A549 (cell line): ENCODE results near the gene RPL27A. TPM values are rescaled to one million over a fixed set of nuclear protein-coding genes. Genes with fewer than 3 reads are reported as not detected.

Source experiments
- EHF ChIP-seq: fragments of 250-450 bp; sonication (Bioruptor Pico); IDR thresholded peaks from 2 replicates; pipeline ENCODE4 v1.5.0; 2020; ENCODE audit warnings: mild to moderate bottlenecking
- ESRRA ChIP-seq: fragments of 150-350 bp; IDR thresholded peaks from 2 replicates; pipeline ENCODE4 v1.6.1; 2014; ENCODE audit warnings: mild to moderate bottlenecking, low read length, borderline replicate concordance
- FOSB ChIP-seq: fragments of 250-450 bp; sonication (Bioruptor Pico); IDR thresholded peaks from 2 replicates; pipeline ENCODE4 v1.5.0; 2020; ENCODE audit warnings: mild to moderate bottlenecking, moderate library complexity
- HDAC2 ChIP-seq: fragments of 200-600 bp; sonication (generic); IDR thresholded peaks from 2 replicates; pipeline ENCODE4 v1.6.1; 2016
- HEYL ChIP-seq: fragments of 250-450 bp; sonication (Bioruptor Pico); IDR thresholded peaks from 2 replicates; pipeline ENCODE4 v1.8.0; 2021; ENCODE audit warnings: mild to moderate bottlenecking, moderate library complexity
- HOXA7 ChIP-seq: fragments of 250-450 bp; sonication (Bioruptor Pico); IDR thresholded peaks from 2 replicates; pipeline ENCODE4 v1.5.0; 2020; ENCODE audit warnings: mild to moderate bottlenecking, moderate library complexity
- HOXB13 ChIP-seq: fragments of 250-450 bp; sonication (Bioruptor Pico); IDR thresholded peaks from 2 replicates; pipeline ENCODE4 v1.5.0; 2020; ENCODE audit warnings: low read depth, mild to moderate bottlenecking, moderate library complexity
- HOXB5 ChIP-seq: fragments of 250-450 bp; sonication (Bioruptor Pico); IDR thresholded peaks from 2 replicates; pipeline ENCODE4 v1.5.0; 2020; ENCODE audit warnings: mild to moderate bottlenecking, moderate library complexity
- MAZ ChIP-seq: fragments of 150-350 bp; IDR thresholded peaks from 2 replicates; pipeline ENCODE4 v1.6.1; 2014; ENCODE audit warnings: antibody characterized with exemption, low read depth, low read length, borderline replicate concordance
- NFE2L2 ChIP-seq: fragments of 150-350 bp; conservative IDR thresholded peaks from 2 replicates; pipeline ENCODE4 v1.6.1; 2014; ENCODE audit warnings: low read length
- NPAS2 ChIP-seq: fragments of 250-450 bp; sonication (Bioruptor Pico); IDR thresholded peaks from 2 replicates; pipeline ENCODE4 v1.8.0; 2022; ENCODE audit warnings: mild to moderate bottlenecking, moderate library complexity, borderline replicate concordance
- NR3C1 ChIP-seq: fragments of >200 bp; sonication (Bioruptor Twin); formaldehyde crosslinking; IDR thresholded peaks from 3 replicates; pipeline ENCODE4 v1.6.1; 2017
- PHF8 ChIP-seq: fragments of 200-600 bp; sonication (generic); IDR thresholded peaks from 2 replicates; pipeline ENCODE4 v1.6.1; 2016; ENCODE audit warnings: low read depth, mild to moderate bottlenecking, antibody characterized with exemption, moderate library complexity, borderline replicate concordance
- RAD21 ChIP-seq, 2 experiments: fragments of >200 bp in 1 of 2; sonication (Bioruptor Twin) in 1 of 2; formaldehyde crosslinking in 1 of 2; IDR thresholded peaks in 1 of 2; conservative IDR thresholded peaks in 1 of 2; 2 replicates in 1 of 2; 3 replicates in 1 of 2; pipeline ENCODE4 v1.6.1; 2012 to 2018; ENCODE audit warnings: inconsistent platforms in 1 of 2
- RCOR1 ChIP-seq: fragments of 150-350 bp; IDR thresholded peaks from 2 replicates; pipeline ENCODE4 v1.6.1; 2014; ENCODE audit warnings: antibody characterized with exemption, low read length, low read depth
- RFX5 ChIP-seq: fragments of 450-650 bp; IDR thresholded peaks from 2 replicates; pipeline ENCODE4 v1.7.1; 2014; ENCODE audit warnings: antibody characterized with exemption, mild to moderate bottlenecking, moderate library complexity
- ZFP36 ChIP-seq: fragments of 450-650 bp; IDR thresholded peaks from 2 replicates; pipeline ENCODE4 v1.6.1; 2014; ENCODE audit warnings: borderline replicate concordance; ENCODE audit not compliant: partially characterized antibody
- ZNF302 ChIP-seq: fragments of 250-450 bp; sonication (Bioruptor Pico); IDR thresholded peaks from 2 replicates; pipeline ENCODE4 v1.9.0; 2021; ENCODE audit warnings: inconsistent platforms, mild to moderate bottlenecking, moderate library complexity
- ZSCAN20 ChIP-seq: fragments of 250-450 bp; sonication (Bioruptor Pico); IDR thresholded peaks from 2 replicates; pipeline ENCODE4 v1.8.0; 2022; ENCODE audit warnings: mild to moderate bottlenecking, moderate library complexity
- polyA plus RNA-seq, 4 experiments: library from polyadenylated mRNA; depleted of rRNA in 3 of 4; stranded (reverse); fragments of >200 nt; fragmentation: RNase III in 1 of 4; extraction: RNeasy Plus Mini Kit Qiagen cat#74134 plus additional on column Dnase treatment in 1 of 4; gene quantifications; 2 replicates in 3 of 4; 3 replicates in 1 of 4; pipeline ENCODE4 v1.2.3, GENCODE V29; 2011 to 2017
- TF ChIP-seq, protein P1 (sequence below): fragments of 150-350 bp; IDR thresholded peaks from 2 replicates; pipeline ENCODE4 v1.6.1; 2014; ENCODE audit warnings: low read depth, mild to moderate bottlenecking, low read length
- TF ChIP-seq, protein P2 (sequence below): fragments of 200-600 bp; sonication (generic); IDR thresholded peaks from 2 replicates; pipeline ENCODE4 v1.6.1; 2016; ENCODE audit warnings: antibody characterized with exemption, mild to moderate bottlenecking, moderate library complexity
- TF ChIP-seq, protein P3 (sequence below): fragments of >200 bp; sonication (Bioruptor Twin); formaldehyde crosslinking; IDR thresholded peaks from 3 replicates; pipeline ENCODE4 v1.6.1; 2016
- TF ChIP-seq, protein P4 (sequence below): fragments of 450-650 bp; IDR thresholded peaks from 2 replicates; pipeline ENCODE4 v1.6.1; 2014; ENCODE audit warnings: antibody characterized with exemption
- TF ChIP-seq, protein P5 (sequence below): IDR thresholded peaks from 2 replicates; pipeline ENCODE4 v1.6.1; 2012
- TF ChIP-seq, protein P6 (sequence below): fragments of 250-450 bp; sonication (Bioruptor Pico); IDR thresholded peaks from 2 replicates; pipeline ENCODE4 v1.5.0; 2020; ENCODE audit warnings: low read depth, mild to moderate bottlenecking, moderate library complexity
- TF ChIP-seq, protein P7 (sequence below): IDR thresholded peaks from 2 replicates; pipeline ENCODE4 v1.6.1; 2012
- TF ChIP-seq, protein P8 (sequence below): fragments of 250-450 bp; sonication (Bioruptor Pico); IDR thresholded peaks from 2 replicates; pipeline ENCODE4 v1.5.0; 2021; ENCODE audit warnings: mild to moderate bottlenecking, moderate library complexity, borderline replicate concordance

The RPL27A gene
- polyA plus RNA-seq, 2 of the 4 experiments (the other 2 are of a cell fraction), result 804 to 3,631 TPM

DNA sequence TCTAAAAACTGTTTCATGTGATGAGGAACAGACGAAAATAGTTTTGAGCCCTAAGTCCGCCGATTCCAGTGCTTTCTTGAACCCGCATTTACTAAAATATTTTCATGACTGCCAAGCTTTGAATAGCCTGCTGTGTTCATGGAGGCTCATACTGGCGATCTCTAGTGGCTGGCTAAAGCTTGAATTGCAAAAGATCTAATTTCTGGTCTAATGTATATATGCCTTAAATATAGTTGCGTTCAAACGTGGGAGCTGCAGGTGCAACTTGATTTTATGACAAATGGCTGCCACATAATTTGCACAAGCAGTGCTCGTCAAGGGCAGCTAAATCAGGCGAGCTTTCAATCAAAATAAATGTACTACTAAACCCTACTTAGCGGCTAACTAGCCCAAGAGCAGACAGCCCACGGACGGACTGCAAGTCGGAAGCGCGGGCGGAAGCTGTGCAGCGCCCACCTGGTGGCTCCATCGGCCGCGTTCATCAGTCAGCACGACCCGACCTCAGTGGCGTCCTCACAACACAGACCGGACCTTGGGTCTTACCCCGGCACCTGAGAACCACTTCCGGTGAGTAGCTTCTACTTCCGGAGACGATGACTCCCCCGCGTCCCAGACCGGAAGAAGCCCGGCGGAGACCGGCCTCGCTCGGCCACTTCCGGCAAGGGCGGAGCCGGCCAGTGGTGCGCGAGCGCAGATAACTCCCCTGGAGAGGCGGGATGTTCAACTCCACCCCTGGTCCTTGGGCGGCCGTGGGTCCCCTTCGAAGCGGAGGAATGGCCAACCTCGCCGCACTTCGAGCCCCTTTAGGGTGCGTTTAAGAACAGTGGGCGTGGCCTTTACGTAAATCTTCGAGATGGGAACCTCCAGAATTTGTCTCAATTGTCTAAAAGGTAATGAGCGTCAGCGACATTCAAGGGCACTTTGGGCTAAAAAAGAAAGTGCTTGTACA lies 6.1 kb downstream of the RPL27A start (continued):
- TF ChIP-seq, protein P1, sequence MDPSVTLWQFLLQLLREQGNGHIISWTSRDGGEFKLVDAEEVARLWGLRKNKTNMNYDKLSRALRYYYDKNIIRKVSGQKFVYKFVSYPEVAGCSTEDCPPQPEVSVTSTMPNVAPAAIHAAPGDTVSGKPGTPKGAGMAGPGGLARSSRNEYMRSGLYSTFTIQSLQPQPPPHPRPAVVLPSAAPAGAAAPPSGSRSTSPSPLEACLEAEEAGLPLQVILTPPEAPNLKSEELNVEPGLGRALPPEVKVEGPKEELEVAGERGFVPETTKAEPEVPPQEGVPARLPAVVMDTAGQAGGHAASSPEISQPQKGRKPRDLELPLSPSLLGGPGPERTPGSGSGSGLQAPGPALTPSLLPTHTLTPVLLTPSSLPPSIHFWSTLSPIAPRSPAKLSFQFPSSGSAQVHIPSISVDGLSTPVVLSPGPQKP, result 0 out of 2 replicates have a peak, but pooled peaks have one; percentile 58
- no peak for TF ChIP-seq ZNF302 (CRISPR knock-in tag)
- TF ChIP-seq FOSB (CRISPR knock-in tag), result peak; percentile 89
- no peak; the same call in 1 of the 2 replicates for TF ChIP-seq EHF (CRISPR knock-in tag)
- TF ChIP-seq RFX5, result 0 out of 2 replicates have a peak, but pooled peaks have one; percentile 46
- TF ChIP-seq, protein P2, sequence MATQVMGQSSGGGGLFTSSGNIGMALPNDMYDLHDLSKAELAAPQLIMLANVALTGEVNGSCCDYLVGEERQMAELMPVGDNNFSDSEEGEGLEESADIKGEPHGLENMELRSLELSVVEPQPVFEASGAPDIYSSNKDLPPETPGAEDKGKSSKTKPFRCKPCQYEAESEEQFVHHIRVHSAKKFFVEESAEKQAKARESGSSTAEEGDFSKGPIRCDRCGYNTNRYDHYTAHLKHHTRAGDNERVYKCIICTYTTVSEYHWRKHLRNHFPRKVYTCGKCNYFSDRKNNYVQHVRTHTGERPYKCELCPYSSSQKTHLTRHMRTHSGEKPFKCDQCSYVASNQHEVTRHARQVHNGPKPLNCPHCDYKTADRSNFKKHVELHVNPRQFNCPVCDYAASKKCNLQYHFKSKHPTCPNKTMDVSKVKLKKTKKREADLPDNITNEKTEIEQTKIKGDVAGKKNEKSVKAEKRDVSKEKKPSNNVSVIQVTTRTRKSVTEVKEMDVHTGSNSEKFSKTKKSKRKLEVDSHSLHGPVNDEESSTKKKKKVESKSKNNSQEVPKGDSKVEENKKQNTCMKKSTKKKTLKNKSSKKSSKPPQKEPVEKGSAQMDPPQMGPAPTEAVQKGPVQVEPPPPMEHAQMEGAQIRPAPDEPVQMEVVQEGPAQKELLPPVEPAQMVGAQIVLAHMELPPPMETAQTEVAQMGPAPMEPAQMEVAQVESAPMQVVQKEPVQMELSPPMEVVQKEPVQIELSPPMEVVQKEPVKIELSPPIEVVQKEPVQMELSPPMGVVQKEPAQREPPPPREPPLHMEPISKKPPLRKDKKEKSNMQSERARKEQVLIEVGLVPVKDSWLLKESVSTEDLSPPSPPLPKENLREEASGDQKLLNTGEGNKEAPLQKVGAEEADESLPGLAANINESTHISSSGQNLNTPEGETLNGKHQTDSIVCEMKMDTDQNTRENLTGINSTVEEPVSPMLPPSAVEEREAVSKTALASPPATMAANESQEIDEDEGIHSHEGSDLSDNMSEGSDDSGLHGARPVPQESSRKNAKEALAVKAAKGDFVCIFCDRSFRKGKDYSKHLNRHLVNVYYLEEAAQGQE, result 0 out of 2 replicates have a peak, but pooled peaks have one; percentile 41
- TF ChIP-seq, protein P3, sequence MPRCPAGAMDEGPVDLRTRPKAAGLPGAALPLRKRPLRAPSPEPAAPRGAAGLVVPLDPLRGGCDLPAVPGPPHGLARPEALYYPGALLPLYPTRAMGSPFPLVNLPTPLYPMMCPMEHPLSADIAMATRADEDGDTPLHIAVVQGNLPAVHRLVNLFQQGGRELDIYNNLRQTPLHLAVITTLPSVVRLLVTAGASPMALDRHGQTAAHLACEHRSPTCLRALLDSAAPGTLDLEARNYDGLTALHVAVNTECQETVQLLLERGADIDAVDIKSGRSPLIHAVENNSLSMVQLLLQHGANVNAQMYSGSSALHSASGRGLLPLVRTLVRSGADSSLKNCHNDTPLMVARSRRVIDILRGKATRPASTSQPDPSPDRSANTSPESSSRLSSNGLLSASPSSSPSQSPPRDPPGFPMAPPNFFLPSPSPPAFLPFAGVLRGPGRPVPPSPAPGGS, result peak; percentile 97
- no peak for TF ChIP-seq ESRRA
- TF ChIP-seq, protein P4, sequence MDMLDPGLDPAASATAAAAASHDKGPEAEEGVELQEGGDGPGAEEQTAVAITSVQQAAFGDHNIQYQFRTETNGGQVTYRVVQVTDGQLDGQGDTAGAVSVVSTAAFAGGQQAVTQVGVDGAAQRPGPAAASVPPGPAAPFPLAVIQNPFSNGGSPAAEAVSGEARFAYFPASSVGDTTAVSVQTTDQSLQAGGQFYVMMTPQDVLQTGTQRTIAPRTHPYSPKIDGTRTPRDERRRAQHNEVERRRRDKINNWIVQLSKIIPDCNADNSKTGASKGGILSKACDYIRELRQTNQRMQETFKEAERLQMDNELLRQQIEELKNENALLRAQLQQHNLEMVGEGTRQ, result 0 out of 2 replicates have a peak, but pooled peaks have one; percentile 28
- TF ChIP-seq ZSCAN20, result no peak
- TF ChIP-seq NFE2L2, result no peak
- TF ChIP-seq HDAC2, result no peak
- TF ChIP-seq RAD21 (conservative IDR thresholded peaks at IDR 0.05 in 1 of 2, IDR thresholded peaks at IDR 0.05 in 1 of 2), result peak; percentile 44 to 70
- peak; percentile 66; the same call in 1 of the 2 replicates for TF ChIP-seq HOXB5 (CRISPR knock-in tag)
- TF ChIP-seq, protein P5, sequence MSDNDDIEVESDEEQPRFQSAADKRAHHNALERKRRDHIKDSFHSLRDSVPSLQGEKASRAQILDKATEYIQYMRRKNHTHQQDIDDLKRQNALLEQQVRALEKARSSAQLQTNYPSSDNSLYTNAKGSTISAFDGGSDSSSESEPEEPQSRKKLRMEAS, result peak; percentile 90
- TF ChIP-seq MAZ, result no peak
- no peak for TF ChIP-seq NPAS2 (CRISPR knock-in tag)
- peak; percentile 66; the same call in 1 of the 2 replicates for TF ChIP-seq HOXA7 (CRISPR knock-in tag)
- TF ChIP-seq ZFP36, result no peak
- TF ChIP-seq, protein P6, sequence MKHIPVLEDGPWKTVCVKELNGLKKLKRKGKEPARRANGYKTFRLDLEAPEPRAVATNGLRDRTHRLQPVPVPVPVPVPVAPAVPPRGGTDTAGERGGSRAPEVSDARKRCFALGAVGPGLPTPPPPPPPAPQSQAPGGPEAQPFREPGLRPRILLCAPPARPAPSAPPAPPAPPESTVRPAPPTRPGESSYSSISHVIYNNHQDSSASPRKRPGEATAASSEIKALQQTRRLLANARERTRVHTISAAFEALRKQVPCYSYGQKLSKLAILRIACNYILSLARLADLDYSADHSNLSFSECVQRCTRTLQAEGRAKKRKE, result 0 out of 2 replicates have a peak, but pooled peaks have one; percentile 19
- no peak for TF ChIP-seq HEYL
- TF ChIP-seq HOXB13 (CRISPR knock-in tag), result no peak
- no peak for TF ChIP-seq RCOR1
- TF ChIP-seq, protein P7, sequence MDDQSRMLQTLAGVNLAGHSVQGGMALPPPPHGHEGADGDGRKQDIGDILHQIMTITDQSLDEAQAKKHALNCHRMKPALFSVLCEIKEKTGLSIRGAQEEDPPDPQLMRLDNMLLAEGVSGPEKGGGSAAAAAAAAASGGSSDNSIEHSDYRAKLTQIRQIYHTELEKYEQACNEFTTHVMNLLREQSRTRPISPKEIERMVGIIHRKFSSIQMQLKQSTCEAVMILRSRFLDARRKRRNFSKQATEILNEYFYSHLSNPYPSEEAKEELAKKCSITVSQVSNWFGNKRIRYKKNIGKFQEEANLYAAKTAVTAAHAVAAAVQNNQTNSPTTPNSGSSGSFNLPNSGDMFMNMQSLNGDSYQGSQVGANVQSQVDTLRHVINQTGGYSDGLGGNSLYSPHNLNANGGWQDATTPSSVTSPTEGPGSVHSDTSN, result peak; percentile 89
- TF ChIP-seq, protein P8, sequence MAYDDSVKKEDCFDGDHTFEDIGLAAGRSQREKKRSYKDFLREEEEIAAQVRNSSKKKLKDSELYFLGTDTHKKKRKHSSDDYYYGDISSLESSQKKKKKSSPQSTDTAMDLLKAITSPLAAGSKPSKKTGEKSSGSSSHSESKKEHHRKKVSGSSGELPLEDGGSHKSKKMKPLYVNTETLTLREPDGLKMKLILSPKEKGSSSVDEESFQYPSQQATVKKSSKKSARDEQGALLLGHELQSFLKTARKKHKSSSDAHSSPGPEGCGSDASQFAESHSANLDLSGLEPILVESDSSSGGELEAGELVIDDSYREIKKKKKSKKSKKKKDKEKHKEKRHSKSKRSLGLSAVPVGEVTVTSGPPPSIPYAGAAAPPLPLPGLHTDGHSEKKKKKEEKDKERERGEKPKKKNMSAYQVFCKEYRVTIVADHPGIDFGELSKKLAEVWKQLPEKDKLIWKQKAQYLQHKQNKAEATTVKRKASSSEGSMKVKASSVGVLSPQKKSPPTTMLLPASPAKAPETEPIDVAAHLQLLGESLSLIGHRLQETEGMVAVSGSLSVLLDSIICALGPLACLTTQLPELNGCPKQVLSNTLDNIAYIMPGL (CRISPR knock-in tag), result peak; percentile 56; the same call in 1 of the 2 replicates
- no peak for TF ChIP-seq NR3C1
- TF ChIP-seq PHF8, result peak; percentile 27; the same call in 1 of the 2 replicates
